UCSD-AML1 (cell line): ENCODE measurements around the gene BLACAT1.
"Not testable (repeated sequence)": the region's sequence is repeated elsewhere in the genome, so short reads cannot be mapped to it uniquely, and the experiment has no call there.

Experiments
- DNase-seq: peaks from one replicate; lab custom pipeline; 2025; ENCODE audit not compliant: unreplicated experiment; lab: John Stamatoyannopoulos, UW

BLACAT1 gene

GRCh38 chr1:205484985-205485967, 29.4 kb upstream of the BLACAT1 start:
- DNase-seq, result peak; percentile 62

GRCh38 chr1:205483372-205483771, 27.5 kb upstream of the BLACAT1 start:
- no peak for DNase-seq

- not testable (repeated sequence) for DNase-seq
Observed at GRCh38 chr1:205482587-205482986, 26.7 kb upstream of the BLACAT1 start.

- no peak for DNase-seq
Observed at GRCh38 chr1:205481629-205482151, 25.8 kb upstream of the BLACAT1 start.

GRCh38 chr1:205481218-205481617, 25.4 kb upstream of the BLACAT1 start:
- DNase-seq, result no peak

GRCh38 chr1:205480349-205480985, 24.6 kb upstream of the BLACAT1 start:
- DNase-seq, result no peak

- not testable (repeated sequence) for DNase-seq
Observed at GRCh38 chr1:205478985-205479384, 23.1 kb upstream of the BLACAT1 start.

- DNase-seq, result no peak
Observed at GRCh38 chr1:205477759-205478247, 22.0 kb upstream of the BLACAT1 start.

GRCh38 chr1:205477121-205477758, 21.4 kb upstream of the BLACAT1 start:
- no peak for DNase-seq

GRCh38 chr1:205476648-205477047, 20.8 kb upstream of the BLACAT1 start:
- DNase-seq, result no peak

GRCh38 chr1:205475855-205476254, 20.0 kb upstream of the BLACAT1 start:
- DNase-seq, result no peak

GRCh38 chr1:205474571-205474970, 18.7 kb upstream of the BLACAT1 start:
- DNase-seq, result no peak

- DNase-seq, result no peak
Observed at GRCh38 chr1:205473966-205474365, 18.1 kb upstream of the BLACAT1 start.

GRCh38 chr1:205473475-205473874, 17.6 kb upstream of the BLACAT1 start:
- no peak for DNase-seq

GRCh38 chr1:205472737-205473441, 17.0 kb upstream of the BLACAT1 start:
- no peak for DNase-seq

- DNase-seq, result no peak
Observed at GRCh38 chr1:205470131-205470530, 14.3 kb upstream of the BLACAT1 start.

- no peak for DNase-seq
Observed at GRCh38 chr1:205466595-205467220, 10.9 kb upstream of the BLACAT1 start.

- DNase-seq, result no peak
Observed at GRCh38 chr1:205465392-205465791, 9.5 kb upstream of the BLACAT1 start.

- peak; percentile 58 for DNase-seq
Observed at GRCh38 chr1:205458777-205459566, 3.1 kb upstream of the BLACAT1 start.
